HT1080 (cell line): ENCODE results near the gene IP6K2. TPM values are rescaled to one million over a fixed set of nuclear protein-coding genes. Genes with fewer than 3 reads are reported as not detected.

Experiments used
- DNase-seq: peaks from one replicate; pipeline ENCODE4 v3.0.0-alpha.2; 2015; ENCODE audit warnings: low read depth
- small RNA-seq: library from RNA; depleted of rRNA; stranded (forward); fragments of <200 nt; gene quantifications from one replicate; pipeline ENCODE3, GENCODE V24; 2014
- total RNA-seq: library from RNA; depleted of rRNA; stranded (reverse); fragments of >200 nt; shearing (Covaris generic); gene quantifications from 2 replicates; pipeline ENCODE4 v1.2.3, GENCODE V29; 2014; rRNA removed

The IP6K2 gene
- total RNA-seq, 1 experiment from 2014 or later = 65.7 TPM

GRCh38 chr3:48639944-48640606 lies 76.9 kb downstream of the IP6K2 start:
- no peak for DNase-seq

Small RNAs within 50 kb of the gene (small RNA-seq; reads per million reads assigned to genes)
- not detected for gene AC141002.1

Other genes with a start within 250 kb of the IP6K2 start
- 171 and 206 TPM in 2 replicates for gene SHISA5, start 213.0 kb downstream of the IP6K2 start, total RNA-seq
- gene PFKFB4, start 160.4 kb downstream of the IP6K2 start, total RNA-seq = 23.8 and 27.2 TPM in 2 replicates
- gene UCN2, start 153.4 kb downstream of the IP6K2 start, total RNA-seq = 20.4 and 21.4 TPM in 2 replicates
- 3.1 and 4.2 TPM in 2 replicates for gene COL7A1, start 121.9 kb downstream of the IP6K2 start, total RNA-seq
- gene UQCRC1, start 107.6 kb downstream of the IP6K2 start, total RNA-seq = 359 and 364 TPM in 2 replicates
- not detected in 2 replicates for gene TMEM89, start 95.5 kb downstream of the IP6K2 start, total RNA-seq
- 21.9 and 23.6 TPM in 2 replicates for gene SLC26A6, start 81.8 kb downstream of the IP6K2 start, total RNA-seq
- 3.5 and 3.8 TPM in 2 replicates for gene CELSR3, start 54.3 kb downstream of the IP6K2 start, total RNA-seq
- gene NCKIPSD, start 31.3 kb downstream of the IP6K2 start, total RNA-seq = 34.2 and 39.2 TPM in 2 replicates
- gene PRKAR2A, start 130.7 kb upstream of the IP6K2 start, total RNA-seq = 34.2 and 42.6 TPM in 2 replicates
- 14.4 and 19.8 TPM in 2 replicates for gene SLC25A20, start 181.7 kb upstream of the IP6K2 start, total RNA-seq
- gene ARIH2, start 201.6 kb upstream of the IP6K2 start, total RNA-seq = 109 and 119 TPM in 2 replicates